H1 (cell line): ENCODE measurements around the gene ZSCAN18. TPM values are rescaled to one million over a fixed set of nuclear protein-coding genes. Genes with fewer than 3 reads are reported as not detected.

Source experiments
- CTCF ChIA-PET: fragments of 300-600 bp; sonication (Branson Sonifier 250); formaldehyde crosslinking; loops from one replicate; lab custom pipeline; 2021; ENCODE audit not compliant: partially characterized antibody; lab: Charles Lee
- POLR2A ChIA-PET: fragments of 300-600 bp; sonication (Branson Sonifier 250); formaldehyde crosslinking; loops from one replicate; lab custom pipeline; 2021; ENCODE audit warnings: inconsistent platforms; ENCODE audit not compliant: partially characterized antibody; lab: Charles Lee
- DNase-seq, 2 experiments: peaks; one replicate each; pipeline versions ENCODE4 v3.0.0 to v3.0.0-alpha.2; 2010 to 2022; ENCODE audit warnings: low spot score in 2 of 2, low read depth in 1 of 2, mixed read lengths in 1 of 2
- FAIRE-seq: peaks from 2 replicates; lab custom pipeline; 2011; peaks lifted over from hg19 to GRCh38; lab: Jason Lieb, UNC
- H2AFZ ChIP-seq: 2 replicates; pipeline ENCODE4 v1.8.1; 2012; ENCODE audit warnings: low read length, inconsistent platforms
- H2AK5ac ChIP-seq: 2 replicates; pipeline ENCODE4 v1.6.1; 2013; ENCODE audit warnings: low read depth, low read length
- H2BK120ac ChIP-seq: replicated peaks from 2 replicates; pipeline ENCODE3; 2013; ENCODE audit warnings: low read depth, low read length, inconsistent platforms
- H2BK12ac ChIP-seq: 2 replicates; pipeline ENCODE4 v1.6.1; 2013; ENCODE audit warnings: low read depth, low read length
- H2BK15ac ChIP-seq: 2 replicates; pipeline ENCODE4 v1.6.1; 2013; ENCODE audit warnings: low read length
- H2BK20ac ChIP-seq: 2 replicates; pipeline ENCODE4 v1.6.1; 2013; ENCODE audit warnings: low read length
- H2BK5ac ChIP-seq: 2 replicates; pipeline ENCODE4 v1.6.1; 2013; ENCODE audit warnings: low read depth, low read length
- H3K14ac ChIP-seq: 2 replicates; pipeline ENCODE4 v1.6.1; 2013; ENCODE audit warnings: inconsistent platforms; ENCODE audit not compliant: insufficient read length
- H3K18ac ChIP-seq: 2 replicates; pipeline ENCODE4 v1.6.1; 2013; ENCODE audit warnings: low read length; ENCODE audit errors: extremely low read depth
- H3K23ac ChIP-seq: 2 replicates; pipeline ENCODE4 v1.6.1; 2013; ENCODE audit warnings: inconsistent platforms; ENCODE audit not compliant: insufficient read length
- H3K23me2 ChIP-seq: 2 replicates; pipeline ENCODE4 v1.6.1; 2013; ENCODE audit warnings: low read depth, low read length
- H3K27ac ChIP-seq: 2 replicates; pipeline ENCODE4 v1.6.1; 2011; ENCODE audit warnings: low read depth, low read length, inconsistent platforms
- H3K27me3 ChIP-seq, 4 experiments: replicated peaks in 1 of 4; 1 replicate in 1 of 4; 2 replicates in 3 of 4; pipeline versions ENCODE4 v1.6.1 to v1.8.1; 2011 to 2013; ENCODE audit warnings: low read length in 3 of 4, mild to moderate bottlenecking in 3 of 4, inconsistent platforms in 2 of 4, mixed read lengths in 2 of 4, moderate library complexity in 1 of 4; ENCODE audit not compliant: control insufficient read depth in 3 of 4, insufficient read depth in 3 of 4; ENCODE audit errors: extremely low read depth in 1 of 4
- H3K36me3 ChIP-seq, 4 experiments: 2 replicates each; pipeline versions ENCODE4 v1.6.1 to v1.8.1; 2011 to 2013; ENCODE audit warnings: mild to moderate bottlenecking in 4 of 4, low read length in 3 of 4, moderate library complexity in 2 of 4, control low read depth in 1 of 4, inconsistent platforms in 1 of 4; ENCODE audit not compliant: insufficient read depth in 4 of 4, control insufficient read depth in 2 of 4
- H3K4ac ChIP-seq: replicated peaks from 2 replicates; pipeline ENCODE3; 2013; ENCODE audit warnings: low read length, low read depth, mixed read lengths, inconsistent platforms; ENCODE audit not compliant: insufficient read length
- H3K4me1 ChIP-seq, 4 experiments: replicated peaks in 1 of 4; 1 replicate in 1 of 4; 2 replicates in 3 of 4; pipeline versions ENCODE4 v1.6.1 to v1.8.1; 2011 to 2013; ENCODE audit warnings: low read length in 3 of 4, inconsistent platforms in 2 of 4, mixed read lengths in 1 of 4; ENCODE audit not compliant: insufficient read depth in 4 of 4, control insufficient read depth in 3 of 4
- H3K4me2 ChIP-seq, 2 experiments: 2 replicates each; pipeline versions ENCODE4 v1.6.1 to v1.8.1; 2011 to 2013; ENCODE audit warnings: low read depth in 2 of 2, low read length in 2 of 2, control low read depth in 1 of 2, inconsistent platforms in 1 of 2, mild to moderate bottlenecking in 1 of 2; ENCODE audit not compliant: insufficient read depth in 1 of 2
- H3K4me3 ChIP-seq, 4 experiments: fragments of 200-600, 300-600 bp in 1 of 4; sonication (generic), shearing (Covaris generic), sonication (Bioruptor Twin) in 1 of 4; 2 replicates each; pipeline versions ENCODE4 v1.5.1 to v1.8.1; 2011 to 2016; ENCODE audit warnings: low read length in 4 of 4, low read depth in 3 of 4, control low read depth in 2 of 4, inconsistent platforms in 2 of 4, mild to moderate bottlenecking in 2 of 4, mixed read lengths in 1 of 4, moderate library complexity in 1 of 4; ENCODE audit not compliant: insufficient read depth in 2 of 4; ENCODE audit errors: extremely low read depth in 1 of 4
- H3K56ac ChIP-seq: replicated peaks from 2 replicates; pipeline ENCODE3; 2013; ENCODE audit warnings: low read depth, mild to moderate bottlenecking, mixed read lengths, low read length, inconsistent platforms; ENCODE audit not compliant: insufficient read length
- H3K79me1 ChIP-seq: 2 replicates; pipeline ENCODE4 v1.6.1; 2013; ENCODE audit warnings: low read depth, low read length, control low read depth
- H3K79me2 ChIP-seq, 2 experiments: 2 replicates each; pipeline versions ENCODE4 v1.6.1 to v1.8.1; 2012 to 2013; ENCODE audit warnings: low read length in 2 of 2, mild to moderate bottlenecking in 2 of 2, inconsistent platforms in 1 of 2; ENCODE audit not compliant: insufficient read depth in 2 of 2, control insufficient read depth in 1 of 2
- H3K9ac ChIP-seq, 4 experiments: replicated peaks in 1 of 4; 1 replicate in 1 of 4; 2 replicates in 3 of 4; pipeline versions ENCODE4 v1.6.1 to v1.8.1; 2011 to 2013; ENCODE audit warnings: low read depth in 3 of 4, low read length in 3 of 4, control low read depth in 2 of 4, mild to moderate bottlenecking in 2 of 4, moderate library complexity in 2 of 4, inconsistent platforms in 1 of 4; ENCODE audit errors: extremely low read depth in 1 of 4
- H3K9me3 ChIP-seq, 2 experiments: 2 replicates each; pipeline versions ENCODE4 v1.6.1 to v1.8.1; 2012 to 2013; ENCODE audit warnings: mild to moderate bottlenecking in 2 of 2, moderate library complexity in 2 of 2, control low read depth in 1 of 2, inconsistent platforms in 1 of 2, low read depth in 1 of 2, low read length in 1 of 2, mixed read lengths in 1 of 2; ENCODE audit not compliant: insufficient read depth in 2 of 2
- H4K20me1 ChIP-seq, 2 experiments: replicated peaks in 1 of 2; 2 replicates each; pipeline versions ENCODE3 to v1.8.1; 2011 to 2013; ENCODE audit warnings: inconsistent platforms in 2 of 2, low read length in 2 of 2, mild to moderate bottlenecking in 1 of 2; ENCODE audit not compliant: insufficient read depth in 2 of 2, control insufficient read depth in 1 of 2
- H4K5ac ChIP-seq: 2 replicates; pipeline ENCODE4 v1.6.1; 2013; ENCODE audit warnings: low read length, low read depth, mixed read lengths, inconsistent platforms; ENCODE audit not compliant: insufficient read length
- H4K8ac ChIP-seq: 2 replicates; pipeline ENCODE4 v1.8.0; 2013; ENCODE audit warnings: mild to moderate bottlenecking, moderate library complexity, low read length, inconsistent platforms; ENCODE audit not compliant: insufficient read depth; ENCODE audit errors: extremely low read depth
- H4K91ac ChIP-seq: replicated peaks from 2 replicates; pipeline ENCODE3; 2013; ENCODE audit warnings: low read length, mixed read lengths, inconsistent platforms; ENCODE audit not compliant: insufficient read length
- EGR1 ChIP-seq: IDR thresholded peaks from 2 replicates; pipeline ENCODE4 v1.6.1; 2011; ENCODE audit warnings: low read depth, low read length, borderline replicate concordance
- EP300 ChIP-seq, 2 experiments: IDR thresholded peaks; 1 replicate in 1 of 2; 2 replicates in 1 of 2; pipeline ENCODE4 v1.6.1; 2011 to 2012; ENCODE audit warnings: low read depth in 2 of 2, low read length in 2 of 2, mild to moderate bottlenecking in 2 of 2, borderline replicate concordance in 1 of 2, inconsistent platforms in 1 of 2, moderate library complexity in 1 of 2
- GTF2F1 ChIP-seq: IDR thresholded peaks from 2 replicates; pipeline ENCODE4 v1.6.1; 2012; ENCODE audit warnings: low read depth, low read length, improper control_type of control experiment, borderline replicate concordance
- HDAC6 ChIP-seq: IDR thresholded peaks from one replicate; pipeline ENCODE4 v1.7.1; 2012; ENCODE audit warnings: low read depth, mild to moderate bottlenecking, inconsistent platforms, low read length, moderate library complexity
- JUND ChIP-seq: IDR thresholded peaks from 2 replicates; pipeline ENCODE4 v1.6.1; 2011; ENCODE audit warnings: mild to moderate bottlenecking, improper control_type of control experiment, low read length
- KDM5A ChIP-seq: fragments of 200-600 bp; IDR thresholded peaks from 2 replicates; pipeline ENCODE4 v1.7.1; 2012; ENCODE audit warnings: mild to moderate bottlenecking, low read length, inconsistent platforms, mixed read lengths
- NANOG ChIP-seq: IDR thresholded peaks from 2 replicates; pipeline ENCODE4 v1.6.1; 2011; ENCODE audit warnings: low read length, low read depth, mild to moderate bottlenecking, inconsistent platforms; ENCODE audit not compliant: insufficient read depth, poor library complexity, severe bottlenecking
- RAD21 ChIP-seq, 2 experiments: IDR thresholded peaks in 1 of 2; conservative IDR thresholded peaks in 1 of 2; 2 replicates each; pipeline ENCODE4 v1.6.1; 2011; ENCODE audit warnings: low read depth in 2 of 2, low read length in 2 of 2, improper control_type of control experiment in 1 of 2, inconsistent platforms in 1 of 2, mild to moderate bottlenecking in 1 of 2, moderate library complexity in 1 of 2
- SIN3A ChIP-seq, 2 experiments: IDR thresholded peaks in 1 of 2; conservative IDR thresholded peaks in 1 of 2; 2 replicates each; pipeline ENCODE4 v1.6.1; 2011 to 2012; ENCODE audit warnings: low read length in 2 of 2, improper control_type of control experiment in 1 of 2, low read depth in 1 of 2, mild to moderate bottlenecking in 1 of 2
- SIX5 ChIP-seq: IDR thresholded peaks from 2 replicates; pipeline ENCODE4 v1.6.1; 2011; ENCODE audit warnings: mild to moderate bottlenecking, low read depth, low read length
- SP1 ChIP-seq: IDR thresholded peaks from 2 replicates; pipeline ENCODE4 v1.6.1; 2011; ENCODE audit warnings: low read depth, low read length
- SP4 ChIP-seq: IDR thresholded peaks from 2 replicates; pipeline ENCODE4 v1.6.1; 2012; ENCODE audit warnings: low read length, inconsistent platforms
- WGBS, 2 experiments: shearing (Covaris generic) in 1 of 2; methylation state at CpG; one replicate each; pipeline versions ENCODE4 v1.1.6 to v1.1.7; 2013 to 2015; ENCODE audit warnings: low lambda C conversion rate in 2 of 2, mixed read lengths in 2 of 2, inconsistent platforms in 1 of 2, low coverage in 1 of 2, missing lambda C conversion rate in 1 of 2; ENCODE audit not compliant: insufficient replicate concordance in 2 of 2, insufficient coverage in 1 of 2, insufficient read length in 1 of 2; ENCODE audit errors: extremely low coverage in 1 of 2, missing lambda C conversion rate in 1 of 2; 5-methylcytosine and 5-hydroxymethylcytosine counted together
- polyA plus RNA-seq, 7 experiments: library from polyadenylated mRNA; depleted of rRNA in 3 of 7; stranded (reverse) in 5 of 7; unstranded in 2 of 7; fragments of >200 nt in 5 of 7; fragments of 200-250 nt in 2 of 7; gene quantifications; 1 replicate in 5 of 7; 2 replicates in 1 of 7; 4 replicates in 1 of 7; pipeline versions ENCODE4 v1.2.1 to v1.2.3, GENCODE V29; 2011 to 2013; ENCODE audit warnings: missing spikeins in 2 of 7, mixed read lengths in 2 of 7
- total RNA-seq: library from RNA; stranded (reverse); fragmentation: NEBNext Ultra II Directional; extraction: Animal tissue kit (Norgen Biotek cat#: 25700); gene quantifications from 2 replicates; pipeline ENCODE4 v1.2.1, GENCODE V29; 2021

ZSCAN18 gene
- total and polyA plus RNA-seq, 2 of the 8 experiments (the other 6 are each of a cell fraction or from before 2014, with no cell fraction given): 37.0 to 41.4 TPM

- WGBS, 2 experiments: 87% methylated on average over 5 of the region's 5 CpGs; no CpG with 5 or more reads in 1 of the 2 experiments
These were observed 21.1 kb upstream of the ZSCAN18 start for GRCh38 chr19:58118979-58119733.

More at GRCh38 chr19:58118979-58119733, 21.1 kb upstream of the ZSCAN18 start:
- no peak overlapping the region for H2BK5ac ChIP-seq
- no peak for DNase-seq
- H2AFZ ChIP-seq: no peak overlapping the region
- no peak overlapping the region for H2BK15ac ChIP-seq
- no peaks in the 10 kb centered on the region for H3K4me1 ChIP-seq
- no peak overlapping the region for H3K4me2 ChIP-seq
- no peaks in the 10 kb centered on the region for H3K79me1 ChIP-seq
- no peaks in the 10 kb centered on the region for H4K20me1 ChIP-seq
- TF ChIP-seq EGR1 (no peak), KDM5A (no peak), GTF2F1 (no peak), JUND (no peak), NANOG (no peak), SP4 (no peak), HDAC6 (no peak), SIN3A (conservative IDR thresholded peaks at IDR 0.05 in 1 of 2, IDR thresholded peaks at IDR 0.05 in 1 of 2; ENCODE audit: low read depth in 1 of 2, low read length in 2 of 2) (no peak), RAD21 (IDR thresholded peaks at IDR 0.05 in 1 of 2, conservative IDR thresholded peaks at IDR 0.05 in 1 of 2; ENCODE audit: low read depth in 2 of 2, low read length in 2 of 2) (no peak), EP300 (IDR thresholded peaks at IDR 0.05; ENCODE audit: borderline replicate concordance in 1 of 2, low read depth in 2 of 2, low read length in 2 of 2) (no peak), SIX5 (no peak), SP1 (no peak)
- TF ChIP-seq, all 59 proteins: peak for 0
- POLR2A ChIA-PET: no interaction called here
- Histone ChIP-seq H4K8ac (no peak overlapping the region), H4K5ac (no peak overlapping the region), H2AK5ac (no peak overlapping the region), H3K27ac (no peak overlapping the region), H3K18ac (no peak overlapping the region), H2BK20ac (no peak overlapping the region), H3K9ac (no peak overlapping the region), H3K23ac (no peak overlapping the region), H3K4ac (no peak overlapping the region), H3K4me3 (no peak overlapping the region), H3K14ac (no peak overlapping the region), H3K9me3 (peaks cover 72 to 81% of the 10 kb centered on the region in 2 experiments), H3K27me3 (no peaks in the 10 kb centered on the region), H3K79me2 (no peaks in the 10 kb centered on the region), H3K36me3 (no peaks in the 10 kb centered on the region), H2BK120ac (no peak overlapping the region), H3K23me2 (no peaks in the 10 kb centered on the region), H3K56ac (no peak overlapping the region), H2BK12ac (no peak overlapping the region), H4K91ac (no peak overlapping the region)
- no peak for FAIRE-seq
- CTCF ChIA-PET: no interaction called here
